Activated gamma-delta T cell treated with anti-CD3 and anti-CD28 coated beads, Interleukin-2, amount 50 U/mL, for 16 hours (primary cell): ENCODE data around the gene SLC7A5.
"Not testable (repeated sequence)": the region's sequence is repeated elsewhere in the genome, so short reads cannot be mapped to it uniquely, and the experiment has no call there.

Source experiments
- DNase-seq: peaks from one replicate; pipeline ENCODE4 v3.0.0-alpha.2; 2020; ENCODE audit warnings: low read depth

Gene SLC7A5

DNA sequence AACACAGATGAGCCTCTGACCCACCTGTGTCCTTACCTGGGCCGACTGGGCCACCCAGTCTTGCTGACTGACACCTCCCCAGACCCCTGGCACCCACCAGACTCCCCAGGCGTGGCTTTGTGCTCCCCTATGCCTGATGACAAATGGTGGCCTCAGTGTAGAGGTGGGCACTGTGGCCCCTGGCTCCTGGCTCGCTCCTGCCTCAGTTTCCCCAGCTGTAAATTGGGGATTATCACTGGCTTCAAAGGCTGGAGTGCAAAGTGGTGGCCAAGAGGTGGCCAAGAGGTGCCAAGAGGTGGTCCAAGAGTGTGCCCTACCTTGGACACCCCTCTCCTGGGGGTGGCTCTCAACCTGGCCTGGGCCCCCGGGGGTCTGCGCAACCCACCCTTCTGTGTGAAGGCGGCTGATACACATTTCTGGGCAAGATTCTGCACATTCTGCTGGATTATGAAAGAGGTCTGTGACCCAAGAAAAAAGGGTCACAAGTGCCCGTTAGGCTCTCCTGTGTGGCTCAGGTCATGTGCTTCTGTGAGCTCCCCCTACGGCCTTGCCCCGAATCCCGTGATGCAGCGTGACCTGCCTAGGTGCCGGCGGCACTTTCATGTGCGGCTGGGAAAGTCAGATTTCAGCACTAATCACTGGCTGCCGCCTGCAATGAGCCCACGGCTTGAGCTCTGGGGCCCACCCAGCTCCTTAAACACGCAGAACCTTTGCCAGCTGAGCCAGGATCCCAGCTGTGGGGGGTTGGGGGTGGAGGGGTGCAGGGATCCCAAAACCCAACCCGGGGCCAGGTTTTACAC lies 7.8 kb downstream of the SLC7A5 start:
- DNase-seq, result not testable (repeated sequence)

DNA sequence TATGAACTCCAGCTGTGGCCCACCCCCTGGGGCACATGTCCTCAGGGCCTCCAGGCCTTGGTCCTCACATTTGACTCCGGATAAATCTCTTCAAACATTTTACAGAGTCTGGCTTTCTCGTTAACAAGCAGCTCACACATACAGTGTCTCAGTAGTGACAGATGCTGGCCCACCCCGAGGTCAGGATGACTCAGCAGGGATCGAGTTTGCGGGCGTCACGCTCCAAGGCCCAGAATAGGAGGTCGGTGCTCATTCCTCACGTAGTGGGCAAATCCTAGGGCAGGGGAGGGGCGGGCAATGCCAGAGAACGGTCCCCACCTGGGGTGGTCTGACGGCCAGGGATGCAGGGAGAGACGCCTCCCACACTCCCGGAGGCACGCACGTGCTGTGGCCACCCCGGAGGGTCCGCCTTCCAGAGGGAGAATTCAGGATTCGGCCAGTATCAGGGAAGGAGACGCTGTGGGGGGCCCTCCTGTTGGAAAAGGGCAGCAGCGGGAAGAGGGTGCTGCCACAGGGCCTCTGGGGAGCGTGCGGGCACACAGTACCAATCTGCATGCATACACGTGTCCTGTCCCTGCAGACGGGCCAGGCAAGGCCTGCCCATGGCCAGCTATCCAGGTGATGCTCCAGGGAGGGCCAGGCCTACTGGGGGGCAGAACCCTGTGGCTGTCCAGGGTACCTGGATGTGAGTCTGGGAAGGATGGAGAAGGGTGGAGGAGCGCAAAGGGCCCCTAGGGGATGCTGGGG lies 8.6 kb downstream of the SLC7A5 start:
- no peak for DNase-seq

DNA sequence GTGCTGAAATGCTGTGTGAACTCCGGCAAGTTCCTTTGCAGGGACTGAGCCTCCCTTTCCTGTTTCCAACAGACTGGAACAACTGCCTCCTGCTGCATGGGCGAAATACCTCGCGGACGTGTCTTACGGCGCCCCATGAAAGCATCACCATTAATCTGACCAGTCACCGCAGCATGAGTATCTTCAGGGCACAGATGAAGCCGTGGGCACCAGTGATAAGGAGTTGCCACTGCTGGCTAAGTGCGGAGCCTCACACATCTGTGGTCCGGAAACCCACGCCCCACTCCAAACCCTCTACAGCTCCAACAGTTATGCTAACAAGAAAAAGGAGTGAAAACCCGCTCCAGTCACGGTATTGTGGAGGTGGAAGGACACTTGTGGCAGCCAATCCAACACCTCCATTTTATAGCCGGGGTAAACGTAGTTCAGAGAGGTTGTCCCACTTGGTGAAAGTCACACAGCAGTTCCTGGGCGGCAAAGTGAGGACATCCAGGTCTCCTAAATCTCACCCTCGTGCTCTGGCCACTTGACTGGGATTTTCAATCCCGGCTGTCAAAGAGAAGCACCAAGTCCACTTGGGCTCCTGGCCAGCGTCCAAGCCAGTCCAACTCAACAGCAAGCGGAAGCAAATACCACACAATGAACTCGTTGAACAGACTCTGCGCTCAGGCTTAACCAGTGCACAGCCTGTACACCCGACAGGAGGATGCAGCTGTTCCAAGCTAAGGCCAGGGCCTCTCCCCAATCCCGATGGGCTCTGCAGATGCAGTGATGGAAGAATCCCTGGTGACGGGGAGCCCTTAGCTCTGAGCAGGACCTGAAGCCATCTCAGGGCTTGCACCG lies 10.9 kb downstream of the SLC7A5 start:
- DNase-seq, result not testable (repeated sequence)

DNA sequence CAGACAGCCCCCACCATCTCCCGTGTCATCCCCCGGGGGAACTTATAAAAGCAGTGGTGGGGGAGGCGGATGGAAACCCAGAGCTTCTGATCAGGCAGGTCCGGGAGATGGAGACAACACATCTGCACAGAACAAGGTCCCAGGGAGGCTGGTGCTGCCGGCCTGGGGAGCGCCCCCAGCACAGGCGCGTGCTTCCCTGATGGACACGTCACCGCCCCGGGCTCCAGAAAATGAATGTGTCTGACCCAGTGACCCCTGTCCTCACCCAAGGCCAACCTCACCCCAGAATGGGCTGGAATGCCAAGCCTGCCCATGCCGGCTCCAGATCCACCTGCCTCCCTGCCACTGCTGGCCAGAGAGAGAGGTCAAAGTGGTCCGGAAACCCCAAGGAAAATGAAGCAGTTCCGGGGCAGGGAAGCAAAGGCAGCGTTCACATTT lies 12.5 kb downstream of the SLC7A5 start:
- DNase-seq, result no peak

DNA sequence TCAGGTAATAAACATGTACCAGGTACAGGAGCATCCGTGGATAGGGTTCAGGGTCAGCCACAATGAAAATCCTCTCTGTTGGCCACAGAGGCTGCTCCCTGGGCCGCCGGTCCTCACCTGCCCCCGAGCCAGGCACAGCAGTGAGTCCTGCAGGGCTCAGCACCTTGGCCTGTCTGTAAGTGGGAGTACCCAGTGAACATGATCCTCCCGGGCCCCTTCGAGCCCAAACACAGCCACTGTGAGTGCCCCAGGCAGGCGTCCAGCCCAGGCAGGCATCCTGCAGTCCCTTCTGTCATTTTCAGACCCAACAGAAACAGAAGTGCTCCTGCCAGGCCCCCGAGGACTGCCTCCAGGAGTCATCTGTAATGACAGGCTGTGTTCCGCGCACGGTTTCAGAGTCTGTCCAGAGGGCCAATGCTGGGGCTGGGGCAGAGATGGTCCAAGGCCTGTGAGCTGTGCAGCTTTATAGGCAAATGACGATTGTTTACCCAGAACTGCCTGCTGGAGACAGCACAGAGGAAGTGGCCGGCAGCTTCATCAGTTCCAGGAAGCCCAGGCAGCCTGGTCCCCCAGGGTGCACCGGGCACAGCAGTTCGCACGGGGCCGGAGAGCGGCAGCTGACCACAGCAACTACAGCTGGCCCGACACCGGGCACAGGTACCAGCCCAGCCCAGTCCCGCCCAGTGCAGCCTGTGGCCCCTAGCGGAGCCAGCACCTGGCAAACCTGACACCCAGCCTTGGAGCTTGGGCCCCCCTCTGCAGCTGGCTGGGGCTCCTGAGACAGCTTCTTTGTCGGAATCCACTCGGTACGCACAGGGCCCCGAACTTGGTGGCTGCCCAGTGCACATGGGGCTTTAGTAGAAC lies 13.2 kb downstream of the SLC7A5 start:
- DNase-seq, result no peak

DNA sequence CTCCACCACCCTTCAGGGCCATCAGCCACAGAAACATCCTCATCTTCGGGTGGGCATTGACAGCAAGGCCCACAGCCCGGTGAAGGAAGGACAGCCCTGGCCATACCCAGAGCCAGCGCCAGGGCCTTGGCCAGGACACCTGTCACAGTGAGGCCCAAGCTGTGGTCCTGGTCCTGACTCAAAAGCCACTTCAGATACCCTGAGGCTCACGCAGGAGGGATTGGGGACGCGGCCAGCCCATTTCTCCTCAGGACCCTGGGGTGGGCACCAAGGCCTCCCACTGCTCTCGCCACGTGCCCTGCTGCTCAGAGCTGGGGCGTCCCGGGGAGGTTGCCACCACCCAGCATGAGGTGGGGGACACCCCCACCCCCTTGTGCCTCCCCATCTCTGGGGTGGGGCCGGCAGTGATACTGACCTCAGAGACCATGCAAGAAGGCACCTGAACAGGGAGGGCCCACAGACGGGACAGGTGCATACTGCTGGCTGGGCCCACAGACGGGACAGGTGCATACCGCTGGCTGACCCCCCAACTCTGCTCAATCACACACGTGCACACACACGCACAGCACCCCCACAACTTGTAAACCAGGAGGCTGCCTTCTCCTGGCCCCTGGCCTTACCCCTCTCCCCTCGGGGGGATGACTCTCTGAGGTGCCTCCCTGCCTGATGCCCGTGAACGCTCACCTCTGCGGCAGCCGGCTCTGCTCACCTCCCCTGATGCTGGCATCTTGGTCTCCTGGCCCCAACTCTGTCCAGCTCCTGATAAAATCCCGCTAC lies 14.2 kb downstream of the SLC7A5 start:
- no peak for DNase-seq

DNA sequence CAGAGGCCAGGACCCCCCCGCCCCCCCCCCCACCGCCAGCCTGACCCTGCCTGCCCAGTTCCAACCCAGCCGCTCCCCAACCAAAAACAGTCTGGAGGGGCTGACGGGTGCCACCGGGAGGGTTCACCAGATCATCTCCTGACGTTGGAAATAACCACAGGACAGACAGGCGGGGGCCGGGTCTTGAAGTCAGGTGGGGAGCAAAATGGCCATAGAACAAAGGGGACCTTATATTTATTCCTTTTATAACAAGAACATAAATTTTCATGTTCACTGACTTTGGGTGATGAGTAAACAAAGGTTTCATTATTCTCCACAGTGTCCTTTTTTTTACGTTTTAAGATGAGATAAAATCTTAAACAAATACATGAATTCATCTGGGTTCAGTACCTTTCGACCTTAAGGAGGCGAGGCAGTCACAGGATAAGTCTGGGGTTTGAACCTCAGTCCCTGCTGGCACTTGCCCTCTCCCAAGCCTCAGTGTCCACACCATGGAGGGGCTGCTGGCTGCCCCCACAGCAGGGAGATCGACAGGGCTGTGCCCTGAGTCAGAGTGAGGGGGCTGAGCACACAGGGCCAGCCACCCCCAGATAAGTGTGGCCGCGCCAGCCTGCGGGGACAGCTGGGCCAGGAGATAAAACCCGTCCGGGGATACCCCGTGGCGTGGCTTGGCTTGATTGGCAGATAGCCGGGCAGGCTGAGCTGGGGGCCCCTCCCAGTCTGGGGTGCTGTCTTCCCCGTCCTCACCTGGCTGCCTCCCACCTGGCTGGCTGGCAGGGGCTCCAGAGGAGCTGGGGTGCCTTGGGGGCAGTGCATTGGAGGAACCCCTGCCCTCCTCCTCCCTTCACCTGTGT lies 15.0 kb downstream of the SLC7A5 start:
- no peak for DNase-seq

DNA sequence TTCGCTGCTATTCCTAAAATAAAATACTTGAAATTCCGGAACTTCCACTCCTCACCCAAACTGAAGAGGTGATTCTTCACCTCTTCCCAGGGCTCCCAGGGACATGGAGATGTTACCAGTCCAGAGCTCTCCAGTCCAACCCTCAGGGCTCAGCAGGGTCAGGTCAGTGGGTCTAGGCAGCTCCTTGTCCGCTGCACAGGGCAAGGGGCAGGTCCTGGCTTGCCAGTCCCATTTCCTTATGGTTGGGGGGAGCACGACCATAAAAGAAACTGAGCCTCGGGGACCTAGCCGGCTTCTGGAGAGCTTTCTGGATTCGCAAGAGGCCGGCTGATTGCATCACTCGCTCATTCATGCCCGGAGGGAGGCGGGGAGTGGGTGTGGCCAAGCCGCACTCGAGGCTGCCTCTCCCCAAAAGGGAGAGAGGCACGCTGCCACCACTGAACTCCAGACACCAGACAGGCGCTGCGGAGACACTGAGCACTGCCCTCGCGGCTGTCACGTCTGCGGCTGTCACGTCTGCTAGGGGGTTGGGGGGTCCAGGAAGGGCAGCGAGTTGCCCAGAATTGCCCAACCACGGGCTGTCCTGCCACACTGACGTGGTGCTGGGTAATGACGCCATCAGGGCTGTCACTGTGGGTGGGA lies 15.8 kb downstream of the SLC7A5 start:
- DNase-seq, result peak; percentile 83

DNA sequence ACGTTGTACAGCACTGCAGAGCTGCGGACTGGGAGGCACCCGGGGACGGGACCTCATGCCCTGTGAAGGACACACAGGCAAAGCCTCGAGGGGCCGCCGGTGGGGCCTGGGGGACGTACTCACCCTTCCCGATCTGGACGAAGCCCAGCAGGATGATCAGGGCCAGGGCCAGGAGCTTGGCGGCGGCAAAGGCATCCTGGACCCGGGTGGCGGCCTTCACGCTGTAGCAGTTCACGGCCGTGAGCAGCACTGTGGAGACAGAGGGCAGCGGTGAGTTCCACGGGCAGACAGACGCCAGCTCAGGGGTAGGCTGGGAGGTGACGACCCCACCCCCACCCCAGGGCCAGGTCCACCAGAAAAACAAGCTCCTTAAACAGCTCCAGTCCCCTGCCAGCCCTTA lies 17.7 kb downstream of the SLC7A5 start:
- no peak for DNase-seq

DNA sequence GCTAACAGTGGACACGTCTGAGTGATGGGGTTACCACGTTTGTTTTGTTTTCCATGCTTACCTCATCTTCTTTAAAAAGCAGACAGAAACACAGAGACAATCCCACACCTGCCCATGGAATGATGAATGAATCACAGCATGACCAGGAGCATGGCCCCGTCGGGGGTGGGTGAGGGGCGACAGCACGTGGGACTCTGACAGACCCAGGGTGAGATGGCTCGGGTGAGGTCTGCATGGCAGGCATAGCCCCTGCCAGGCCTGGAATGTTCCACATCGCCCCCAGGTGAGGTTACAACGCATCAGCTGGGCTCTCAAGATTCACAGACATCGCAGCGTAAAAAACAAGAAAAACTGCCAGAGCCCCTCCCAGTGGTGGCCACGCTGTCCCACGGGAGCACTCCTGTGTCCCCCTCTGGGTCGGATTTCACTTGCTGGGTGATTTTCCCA lies 18.1 kb downstream of the SLC7A5 start:
- DNase-seq, result no peak

DNA sequence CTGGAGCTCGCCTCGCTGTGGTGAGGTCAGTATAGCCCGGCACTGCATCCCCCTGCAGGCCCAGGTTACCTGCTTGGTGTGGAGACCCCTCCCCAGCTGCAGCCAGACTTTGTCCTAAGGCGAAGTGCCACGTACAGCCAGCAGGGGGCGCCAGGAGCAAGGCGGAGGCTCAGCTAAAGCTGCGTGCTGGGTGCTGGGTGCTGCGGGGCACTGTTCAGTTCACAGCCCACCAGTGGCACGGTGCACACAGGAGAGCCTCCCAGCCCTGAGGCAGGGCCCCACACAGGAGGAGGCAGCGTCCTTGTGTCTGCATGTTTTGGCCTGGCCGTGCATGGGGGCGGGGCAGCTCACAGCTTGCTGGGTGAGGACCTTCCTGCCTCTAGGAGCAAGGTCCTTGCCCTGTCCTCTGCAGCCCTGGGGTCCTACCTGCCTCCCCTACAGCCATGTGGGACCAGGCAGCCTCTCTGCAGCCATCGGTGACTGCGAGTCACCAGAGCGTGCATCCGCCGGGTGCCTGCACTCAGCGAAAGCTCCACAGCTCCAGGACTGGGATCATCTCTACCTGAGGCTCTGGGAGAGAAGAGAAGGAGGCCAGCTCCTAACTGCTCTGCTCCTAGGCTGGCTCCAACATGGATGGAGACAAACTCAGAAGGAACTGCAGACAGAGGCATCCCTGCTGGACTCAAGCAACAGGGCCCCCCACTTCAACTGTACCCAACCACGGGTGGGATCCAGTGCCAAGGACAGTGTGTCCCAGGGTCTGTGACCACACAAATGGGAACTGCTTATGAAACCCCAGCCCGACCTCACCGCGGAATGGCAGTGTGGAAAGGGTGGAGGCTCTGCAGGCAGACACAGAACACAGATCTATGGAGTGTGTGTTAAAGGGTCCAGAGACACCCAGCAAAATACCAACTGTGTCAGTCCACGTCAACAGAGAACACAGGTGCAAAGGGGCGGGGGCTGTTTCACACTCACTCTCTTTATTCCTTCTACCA lies 19.0 kb downstream of the SLC7A5 start:
- DNase-seq, result peak; percentile 67

DNA sequence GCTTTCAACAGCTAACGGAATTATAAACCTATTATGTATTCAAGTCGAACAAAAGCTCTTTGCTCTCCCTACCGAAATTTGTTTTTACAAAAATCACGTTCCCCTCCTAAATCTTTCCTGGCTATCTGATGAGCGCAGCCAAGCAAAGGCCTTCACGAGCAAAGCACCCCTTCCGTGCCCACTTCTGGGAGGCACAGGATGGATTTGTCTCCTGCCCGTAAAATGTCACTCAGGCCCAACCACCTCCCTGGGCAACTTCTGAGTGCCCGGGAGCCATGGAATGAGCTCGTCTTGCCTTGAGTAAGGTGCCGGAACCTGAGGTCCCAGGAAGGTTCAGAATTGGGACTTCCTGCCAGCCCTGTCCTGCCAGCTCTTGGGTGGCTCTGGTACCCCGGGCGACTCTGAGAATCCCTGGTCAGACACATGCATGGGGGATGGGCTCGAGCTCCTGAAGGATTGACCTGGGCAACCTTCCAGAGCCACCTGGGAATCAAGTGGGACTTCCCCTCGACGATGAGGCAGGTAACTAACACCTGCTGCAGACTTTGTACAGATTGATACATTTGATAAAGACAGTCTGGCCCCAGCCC lies 19.8 kb downstream of the SLC7A5 start:
- no peak for DNase-seq

DNA sequence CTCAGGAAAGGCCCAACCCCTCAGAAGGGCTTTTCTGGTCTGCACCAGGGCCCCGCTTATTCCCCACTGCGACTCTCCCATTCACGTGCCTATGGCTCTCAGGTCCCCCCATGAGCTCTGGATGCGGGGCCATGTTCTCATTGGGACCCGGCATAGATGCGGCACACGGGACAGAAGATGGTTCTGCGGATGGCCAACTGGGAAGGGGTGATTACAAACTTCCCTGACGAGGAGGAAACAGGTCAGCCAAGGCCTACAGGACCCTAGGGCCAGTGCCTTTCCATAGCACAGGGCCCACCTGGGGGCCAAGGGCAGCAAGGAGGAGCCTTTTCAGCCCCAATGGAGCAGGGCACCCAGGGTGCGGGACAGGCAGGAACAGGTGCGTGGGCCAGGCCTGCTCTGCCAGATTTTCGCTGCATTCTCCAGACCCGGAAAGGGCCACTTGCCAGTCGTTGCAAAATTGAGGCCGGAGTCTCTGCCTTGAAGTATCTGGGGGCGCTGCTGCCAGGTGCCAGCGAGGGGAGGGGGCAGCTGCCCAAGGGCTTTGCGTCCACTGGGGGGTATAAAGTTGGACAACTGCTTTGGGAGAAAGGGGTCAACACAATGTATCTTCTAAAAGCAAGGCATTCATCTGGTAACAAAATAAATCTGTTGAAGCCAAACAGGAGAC lies 20.5 kb downstream of the SLC7A5 start:
- DNase-seq, result no peak

DNA sequence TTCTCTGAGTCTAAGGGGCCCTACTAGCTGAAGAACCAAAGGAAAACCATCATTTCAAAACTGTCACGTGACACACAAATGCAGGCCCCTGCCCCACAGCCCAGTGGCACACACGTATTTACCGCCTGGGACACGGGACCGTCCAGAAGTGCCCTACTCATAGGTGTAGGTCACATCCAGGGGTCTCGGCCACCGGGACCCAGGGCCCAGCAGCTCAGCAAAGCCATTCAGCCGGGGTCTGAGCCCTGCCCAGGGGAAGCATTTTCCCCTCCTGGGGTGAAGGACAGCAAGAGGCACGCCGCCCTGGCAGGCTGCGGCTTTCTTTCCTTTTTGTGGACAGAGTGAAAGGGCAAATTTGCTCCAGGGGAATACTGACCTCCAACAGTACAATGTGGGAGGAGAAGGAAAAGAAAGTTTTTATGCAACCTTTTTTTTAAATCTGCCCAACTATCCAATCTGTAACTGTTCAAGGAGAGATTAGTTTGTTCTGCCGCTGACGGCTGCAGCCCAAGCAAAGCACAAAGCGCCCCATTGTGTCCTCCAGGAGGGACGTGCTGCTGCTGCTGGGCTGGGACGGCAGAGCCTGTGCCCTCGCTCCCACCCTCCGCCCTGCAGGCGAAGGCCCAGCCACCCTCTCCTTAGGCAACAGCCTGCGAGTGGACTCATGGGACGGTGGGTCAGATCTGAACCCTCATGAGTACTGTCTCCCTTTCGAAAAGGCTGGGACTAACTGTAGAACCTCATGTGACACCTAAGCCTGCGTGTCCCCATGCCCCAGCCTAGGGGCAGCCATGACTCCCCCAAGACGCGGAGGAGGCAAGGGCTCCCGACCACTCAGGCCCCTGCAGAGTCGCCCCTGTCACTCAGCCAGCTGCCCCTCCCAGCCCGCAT lies 21.3 kb downstream of the SLC7A5 start:
- no peak for DNase-seq

DNA sequence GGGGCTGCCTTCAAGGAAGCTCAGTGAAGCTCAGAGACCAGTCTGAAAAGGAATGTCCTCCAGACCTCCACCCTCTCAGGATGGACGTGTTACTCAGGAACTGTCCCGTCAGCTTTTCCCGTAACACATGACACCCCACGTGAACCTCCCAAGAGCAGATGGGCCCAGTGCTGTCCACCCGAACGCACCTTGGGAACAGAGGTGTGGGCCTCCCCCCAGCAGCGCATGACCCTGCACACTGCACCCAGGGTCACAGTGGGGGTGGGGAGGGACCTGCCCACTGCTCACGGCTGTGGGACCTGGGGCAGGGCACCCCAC lies 21.9 kb downstream of the SLC7A5 start:
- DNase-seq, result no peak
